ENCODE measurements around the gene SCD5. TPM values are rescaled to one million over a fixed set of nuclear protein-coding genes. Genes with fewer than 3 reads are reported as not detected.

Gene SCD5
- polyA plus RNA-seq, 6 donors from 2014 or later = 0.09 to 0.15 (median 0.10) TPM; not detected in 3

GRCh38 chr4:82579932-82580331, 218.7 kb downstream of the SCD5 start:
- no peak for ATAC-seq (ENCODE audit: low read depth in 2 of 2)
- no peak overlapping the region for H3K4me3 Mint-ChIP-seq
- no peak for DNase-seq
- no peaks in the 10 kb centered on the region for H3K36me3 Mint-ChIP-seq
- H3K4me1 Mint-ChIP-seq = no peaks in the 10 kb centered on the region
- no peak overlapping the region for H3K27ac Mint-ChIP-seq
- peaks cover 0 to 17% (median 0%) of the 10 kb centered on the region in 3 donors for H3K27me3 Mint-ChIP-seq
- H3K9me3 Mint-ChIP-seq = no peaks in the 10 kb centered on the region

Other genes with a start within 250 kb of the SCD5 start
- gene TMEM150C, start 236.8 kb downstream of the SCD5 start, polyA plus RNA-seq (ENCODE audit: low read depth in 6 of 6) = under 1 TPM in 2 of 6 donors, not detected in 4; 0.11 to 0.20 TPM
- gene SEC31A, start 92.4 kb upstream of the SCD5 start, polyA plus RNA-seq (ENCODE audit: low read depth in 6 of 6) = 100 to 1,000 TPM; 131 to 183 (median 139) TPM
- 1 to 10 TPM in 5 of 6 donors, under 1 TPM in 1; 0.52 to 6.3 (median 3.1) TPM for gene THAP9, start 101.9 kb upstream of the SCD5 start, polyA plus RNA-seq (ENCODE audit: low read depth in 6 of 6)
- gene LIN54, start 212.0 kb upstream of the SCD5 start, polyA plus RNA-seq (ENCODE audit: low read depth in 6 of 6) = 1 to 10 TPM; 3.1 to 8.4 (median 7.8) TPM
- 10 to 100 TPM; 40.1 to 74.5 (median 49.2) TPM for gene COPS4, start 236.4 kb upstream of the SCD5 start, polyA plus RNA-seq (ENCODE audit: low read depth in 6 of 6)